Neural cell (in vitro differentiated cells): ENCODE data around the gene TOP1. TPM values are rescaled to one million over a fixed set of nuclear protein-coding genes. Genes with fewer than 3 reads are reported as not detected.

Experiments
- H2AFZ ChIP-seq: fragments of 200-600, 300-800 bp; sonication (generic), shearing (Covaris generic); 2 replicates; pipeline ENCODE4 v1.6.0; 2014; ENCODE audit warnings: low read depth, mild to moderate bottlenecking, antibody characterized with exemption, low read length, moderate library complexity
- H3F3A ChIP-seq: fragments of 200-600 bp; shearing (Covaris generic); 2 replicates; pipeline ENCODE4 v1.6.1; 2016; ENCODE audit warnings: mild to moderate bottlenecking, moderate library complexity, mixed read lengths, antibody characterized with exemption, low read length; ENCODE audit not compliant: insufficient read depth, poor library complexity, severe bottlenecking
- H3K27ac ChIP-seq: fragments of 200-600, 300-800 bp; sonication (generic), shearing (Covaris generic); 2 replicates; pipeline ENCODE4 v1.5.1; 2014; ENCODE audit warnings: mild to moderate bottlenecking, low read length, moderate library complexity
- H3K27me3 ChIP-seq: fragments of 300-800, 200-600 bp; sonication (generic), shearing (Covaris generic); 2 replicates; pipeline ENCODE4 v1.6.0; 2014; ENCODE audit warnings: mild to moderate bottlenecking, low read depth, low read length, moderate library complexity; ENCODE audit not compliant: insufficient read depth
- H3K36me3 ChIP-seq: fragments of 300-800, 200-600 bp; sonication (generic), shearing (Covaris generic); 2 replicates; pipeline ENCODE4 v1.5.1; 2014; ENCODE audit warnings: mild to moderate bottlenecking, antibody characterized with exemption, low read length, moderate library complexity; ENCODE audit not compliant: insufficient read depth
- H3K4me2 ChIP-seq: fragments of 300-800, 200-600 bp; sonication (generic), shearing (Covaris generic); 2 replicates; pipeline ENCODE4 v1.6.0; 2014; ENCODE audit warnings: mild to moderate bottlenecking, low read length
- H3K4me3 ChIP-seq: fragments of 300-800, 200-600 bp; sonication (generic), shearing (Covaris generic); 2 replicates; pipeline ENCODE4 v1.5.1; 2014; ENCODE audit warnings: mild to moderate bottlenecking, low read length, moderate library complexity
- H3K79me2 ChIP-seq: fragments of 200-600 bp; shearing (Covaris generic); replicated peaks from 2 replicates; pipeline ENCODE4 v1.6.0; 2014; ENCODE audit warnings: mild to moderate bottlenecking, low read length, moderate library complexity; ENCODE audit not compliant: insufficient read depth
- H3K9ac ChIP-seq: fragments of 300-800, 200-600 bp; sonication (generic), shearing (Covaris generic); 2 replicates; pipeline ENCODE4 v1.6.1; 2016; ENCODE audit warnings: mild to moderate bottlenecking, low read length, mixed read lengths
- H3K9me2 ChIP-seq: fragments of 200-600 bp; shearing (Covaris generic); 2 replicates; pipeline ENCODE4 v1.6.1; 2016; ENCODE audit warnings: mild to moderate bottlenecking, low read length, mixed read lengths; ENCODE audit not compliant: insufficient read depth
- H3K9me3 ChIP-seq: fragments of 200-600, 300-800 bp; sonication (generic), shearing (Covaris generic); 2 replicates; pipeline ENCODE4 v1.6.1; 2016; ENCODE audit warnings: mild to moderate bottlenecking, mixed run types, low read length, moderate library complexity, mixed read lengths
- H4K20me1 ChIP-seq: fragments of 200-600 bp; shearing (Covaris generic); 2 replicates; pipeline ENCODE4 v1.6.1; 2016; ENCODE audit warnings: mild to moderate bottlenecking, mixed run types; ENCODE audit not compliant: insufficient read depth
- EP300 ChIP-seq: fragments of 450-650 bp; conservative IDR thresholded peaks from 2 replicates; pipeline ENCODE4 v1.6.1; 2014; ENCODE audit warnings: antibody characterized with exemption, mild to moderate bottlenecking, moderate library complexity; ENCODE audit not compliant: poor library complexity, severe bottlenecking
- EZH2 ChIP-seq: fragments of 200-600, 300-800 bp; shearing (Covaris generic), sonication (generic); IDR thresholded peaks from 2 replicates; pipeline ENCODE4 v1.6.1; 2014; ENCODE audit warnings: antibody characterized with exemption, low read length, borderline replicate concordance, mild to moderate bottlenecking; ENCODE audit not compliant: insufficient read depth, poor library complexity, severe bottlenecking
- MXI1 ChIP-seq: fragments of 450-650 bp; conservative IDR thresholded peaks from 2 replicates; pipeline ENCODE4 v1.6.1; 2014; ENCODE audit warnings: antibody characterized with exemption, mild to moderate bottlenecking; ENCODE audit not compliant: poor library complexity, severe bottlenecking
- POLR2AphosphoS5 ChIP-seq: IDR thresholded peaks from 2 replicates; pipeline ENCODE4 v1.6.1; 2012
- RAD21 ChIP-seq: fragments of 450-650 bp; conservative IDR thresholded peaks from 2 replicates; pipeline ENCODE4 v1.6.1; 2014; ENCODE audit warnings: antibody characterized with exemption, mild to moderate bottlenecking, moderate library complexity
- SMC3 ChIP-seq: fragments of 450-650 bp; conservative IDR thresholded peaks from 2 replicates; pipeline ENCODE4 v1.6.1; 2014; ENCODE audit warnings: antibody characterized with exemption, mild to moderate bottlenecking, moderate library complexity; ENCODE audit not compliant: poor library complexity
- TAF1 ChIP-seq: IDR thresholded peaks from 2 replicates; pipeline ENCODE4 v1.6.1; 2012; ENCODE audit warnings: low read depth
- polyA plus RNA-seq: library from polyadenylated mRNA; depleted of rRNA; stranded (reverse); fragments of >200 nt; gene quantifications from 2 replicates; pipeline ENCODE4 v1.2.3, GENCODE V29; 2014
- TF ChIP-seq, protein P1 (sequence below): fragments of 450-650 bp; IDR thresholded peaks from 2 replicates; pipeline ENCODE4 v1.5.1; 2014; ENCODE audit warnings: antibody characterized with exemption, mild to moderate bottlenecking, moderate library complexity; ENCODE audit not compliant: poor library complexity, severe bottlenecking
- TF ChIP-seq, protein P2 (sequence below): IDR thresholded peaks from 2 replicates; pipeline ENCODE4 v1.6.1; 2012; ENCODE audit warnings: borderline replicate concordance

Gene TOP1
- polyA plus RNA-seq, 1 donor from 2014 or later = 33.2 TPM

DNA sequence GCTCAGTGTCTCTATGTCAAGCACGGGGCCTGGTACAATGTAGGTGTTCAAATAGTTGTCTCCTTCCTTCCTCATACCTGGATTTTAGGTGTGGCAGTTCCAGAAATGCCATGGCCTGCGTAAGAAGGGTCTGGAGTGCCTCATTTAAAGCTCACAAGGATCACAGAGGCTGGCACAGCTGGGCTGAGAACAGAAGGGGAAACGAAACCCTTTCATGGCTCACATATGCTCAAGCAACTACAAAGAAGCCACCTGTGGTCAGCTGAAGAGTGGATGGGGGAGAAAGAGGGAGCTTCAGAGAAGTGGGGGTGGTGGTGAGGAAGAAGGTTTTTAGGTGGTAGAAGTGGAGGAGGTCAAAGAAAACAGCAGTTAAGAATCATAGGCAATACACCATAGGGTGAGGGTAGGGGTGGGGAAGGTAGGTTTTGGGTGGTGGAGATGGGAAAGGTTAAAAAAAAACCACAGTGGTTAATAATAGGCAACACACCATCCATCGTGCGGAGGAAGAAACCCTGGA lies 17.0 kb upstream of the TOP1 start:
- H3K36me3 ChIP-seq = no peaks in the 10 kb centered on the region
- no peak overlapping the region for H2AFZ ChIP-seq
- no peaks in the 10 kb centered on the region for H3K9me2 ChIP-seq
- TF ChIP-seq POLR2AphosphoS5 = no peak
- TF ChIP-seq EP300 = no peak
- TF ChIP-seq EZH2 = no peak
- TF ChIP-seq SMC3 = no peak
- TF ChIP-seq TAF1 = no peak
- no peak for TF ChIP-seq MXI1
- TF ChIP-seq, protein P1, sequence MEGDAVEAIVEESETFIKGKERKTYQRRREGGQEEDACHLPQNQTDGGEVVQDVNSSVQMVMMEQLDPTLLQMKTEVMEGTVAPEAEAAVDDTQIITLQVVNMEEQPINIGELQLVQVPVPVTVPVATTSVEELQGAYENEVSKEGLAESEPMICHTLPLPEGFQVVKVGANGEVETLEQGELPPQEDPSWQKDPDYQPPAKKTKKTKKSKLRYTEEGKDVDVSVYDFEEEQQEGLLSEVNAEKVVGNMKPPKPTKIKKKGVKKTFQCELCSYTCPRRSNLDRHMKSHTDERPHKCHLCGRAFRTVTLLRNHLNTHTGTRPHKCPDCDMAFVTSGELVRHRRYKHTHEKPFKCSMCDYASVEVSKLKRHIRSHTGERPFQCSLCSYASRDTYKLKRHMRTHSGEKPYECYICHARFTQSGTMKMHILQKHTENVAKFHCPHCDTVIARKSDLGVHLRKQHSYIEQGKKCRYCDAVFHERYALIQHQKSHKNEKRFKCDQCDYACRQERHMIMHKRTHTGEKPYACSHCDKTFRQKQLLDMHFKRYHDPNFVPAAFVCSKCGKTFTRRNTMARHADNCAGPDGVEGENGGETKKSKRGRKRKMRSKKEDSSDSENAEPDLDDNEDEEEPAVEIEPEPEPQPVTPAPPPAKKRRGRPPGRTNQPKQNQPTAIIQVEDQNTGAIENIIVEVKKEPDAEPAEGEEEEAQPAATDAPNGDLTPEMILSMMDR = no peak
- TF ChIP-seq, protein P2, sequence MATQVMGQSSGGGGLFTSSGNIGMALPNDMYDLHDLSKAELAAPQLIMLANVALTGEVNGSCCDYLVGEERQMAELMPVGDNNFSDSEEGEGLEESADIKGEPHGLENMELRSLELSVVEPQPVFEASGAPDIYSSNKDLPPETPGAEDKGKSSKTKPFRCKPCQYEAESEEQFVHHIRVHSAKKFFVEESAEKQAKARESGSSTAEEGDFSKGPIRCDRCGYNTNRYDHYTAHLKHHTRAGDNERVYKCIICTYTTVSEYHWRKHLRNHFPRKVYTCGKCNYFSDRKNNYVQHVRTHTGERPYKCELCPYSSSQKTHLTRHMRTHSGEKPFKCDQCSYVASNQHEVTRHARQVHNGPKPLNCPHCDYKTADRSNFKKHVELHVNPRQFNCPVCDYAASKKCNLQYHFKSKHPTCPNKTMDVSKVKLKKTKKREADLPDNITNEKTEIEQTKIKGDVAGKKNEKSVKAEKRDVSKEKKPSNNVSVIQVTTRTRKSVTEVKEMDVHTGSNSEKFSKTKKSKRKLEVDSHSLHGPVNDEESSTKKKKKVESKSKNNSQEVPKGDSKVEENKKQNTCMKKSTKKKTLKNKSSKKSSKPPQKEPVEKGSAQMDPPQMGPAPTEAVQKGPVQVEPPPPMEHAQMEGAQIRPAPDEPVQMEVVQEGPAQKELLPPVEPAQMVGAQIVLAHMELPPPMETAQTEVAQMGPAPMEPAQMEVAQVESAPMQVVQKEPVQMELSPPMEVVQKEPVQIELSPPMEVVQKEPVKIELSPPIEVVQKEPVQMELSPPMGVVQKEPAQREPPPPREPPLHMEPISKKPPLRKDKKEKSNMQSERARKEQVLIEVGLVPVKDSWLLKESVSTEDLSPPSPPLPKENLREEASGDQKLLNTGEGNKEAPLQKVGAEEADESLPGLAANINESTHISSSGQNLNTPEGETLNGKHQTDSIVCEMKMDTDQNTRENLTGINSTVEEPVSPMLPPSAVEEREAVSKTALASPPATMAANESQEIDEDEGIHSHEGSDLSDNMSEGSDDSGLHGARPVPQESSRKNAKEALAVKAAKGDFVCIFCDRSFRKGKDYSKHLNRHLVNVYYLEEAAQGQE = no peak
- TF ChIP-seq RAD21 = no peak
- no peaks in the 10 kb centered on the region for H3K27me3 ChIP-seq
- no peak overlapping the region for H3K9ac ChIP-seq
- H3K9me3 ChIP-seq = no peaks in the 10 kb centered on the region
- no peak overlapping the region for H3K4me3 ChIP-seq
- no peak overlapping the region for H3K4me2 ChIP-seq
- H3K79me2 ChIP-seq = no peaks in the 10 kb centered on the region
- H3F3A ChIP-seq = no peaks in the 10 kb centered on the region
- H3K27ac ChIP-seq = no peak overlapping the region
- no peaks in the 10 kb centered on the region for H4K20me1 ChIP-seq

DNA sequence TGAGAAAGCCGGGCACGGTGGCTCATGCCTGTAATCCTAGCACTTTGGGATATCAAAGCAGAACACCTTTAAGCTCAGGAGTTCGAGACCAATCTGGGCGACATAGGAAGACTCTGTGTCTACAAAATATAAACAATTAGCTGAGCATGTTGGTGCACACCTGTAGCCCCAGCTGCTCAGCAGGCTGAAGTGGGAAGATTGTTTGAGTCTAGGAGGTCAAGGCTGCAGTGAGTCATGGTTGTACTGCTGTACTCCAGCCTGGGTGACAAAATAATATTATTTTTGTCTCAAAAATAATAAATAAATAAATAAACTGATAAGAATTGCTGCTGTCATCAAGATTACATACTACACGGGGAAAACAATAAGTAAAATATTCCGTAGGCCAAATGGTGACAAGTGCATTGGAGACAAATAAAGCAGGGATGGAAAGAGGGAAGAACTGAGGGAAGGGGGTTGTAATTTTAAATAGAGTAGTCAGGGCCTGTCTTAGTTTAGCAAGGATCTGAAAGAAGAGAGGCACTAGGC lies 14.0 kb upstream of the TOP1 start:
- no peak overlapping the region for H2AFZ ChIP-seq
- H3K79me2 ChIP-seq = no peaks in the 10 kb centered on the region
- H3K4me3 ChIP-seq = no peak overlapping the region
- no peaks in the 10 kb centered on the region for H4K20me1 ChIP-seq
- no peak overlapping the region for H3K27ac ChIP-seq
- no peak overlapping the region for H3K9ac ChIP-seq
- H3K4me2 ChIP-seq = no peak overlapping the region
- H3K36me3 ChIP-seq = no peaks in the 10 kb centered on the region
- H3K27me3 ChIP-seq = no peaks in the 10 kb centered on the region
- H3K9me3 ChIP-seq = no peaks in the 10 kb centered on the region
- H3K9me2 ChIP-seq = no peaks in the 10 kb centered on the region
- no peaks in the 10 kb centered on the region for H3F3A ChIP-seq
- TF ChIP-seq, protein P1 = no peak
- no peak for TF ChIP-seq SMC3
- TF ChIP-seq, protein P2 = no peak
- TF ChIP-seq EP300 = no peak
- no peak for TF ChIP-seq MXI1
- no peak for TF ChIP-seq POLR2AphosphoS5
- TF ChIP-seq EZH2 = no peak
- TF ChIP-seq TAF1 = no peak
- TF ChIP-seq RAD21 = no peak
